ENCODE measurements around the gene SPATA6L.
"Not testable (repeated sequence)": the region's sequence is repeated elsewhere in the genome, so short reads cannot be mapped to it uniquely, and the experiment has no call there.

The SPATA6L gene

GRCh38 chr9:4661611-4662010 lies 4.7 kb downstream of the SPATA6L start:
- Histone ChIP-seq H3K27me3 (ENCODE audit: insufficient read depth, low read length) (no peaks in the 10 kb centered on the region), H3K27ac (ENCODE audit: low read depth, low read length) (peak overlapping the region; percentile 13; the same call in 1 of the 2 replicates), H3K36me3 (ENCODE audit: insufficient read depth, low read length) (no peaks in the 10 kb centered on the region), H3K4me3 (ENCODE audit: low read length) (peak overlapping the region; percentile 91), H3K4me1 (ENCODE audit: insufficient read depth, low read length) (peaks cover 52% of the 10 kb centered on the region), H3K9me3 (ENCODE audit: insufficient read depth, low read depth, low read length) (no peaks in the 10 kb centered on the region), H3K9ac (ENCODE audit: low read depth, low read length) (no peak overlapping the region)
- WGBS: 24% methylated on average over 4 of the region's 5 CpGs

GRCh38 chr9:4661165-4661564 lies 5.1 kb downstream of the SPATA6L start:
- H3K4me1 ChIP-seq (ENCODE audit: insufficient read depth, low read length): peaks cover 55% of the 10 kb centered on the region
- no peak overlapping the region; the same call in 1 of the 2 replicates for H3K4me3 ChIP-seq (ENCODE audit: low read length)
- H3K36me3 ChIP-seq (ENCODE audit: insufficient read depth, low read length): no peaks in the 10 kb centered on the region
- H3K9me3 ChIP-seq (ENCODE audit: insufficient read depth, low read depth, low read length): no peaks in the 10 kb centered on the region
- no peak overlapping the region for H3K9ac ChIP-seq (ENCODE audit: low read depth, low read length)
- 96% methylated on average over 1 of the region's 1 CpG for WGBS
- H3K27me3 ChIP-seq (ENCODE audit: insufficient read depth, low read length): no peaks in the 10 kb centered on the region
- H3K27ac ChIP-seq (ENCODE audit: low read depth, low read length): no peak overlapping the region

DNA sequence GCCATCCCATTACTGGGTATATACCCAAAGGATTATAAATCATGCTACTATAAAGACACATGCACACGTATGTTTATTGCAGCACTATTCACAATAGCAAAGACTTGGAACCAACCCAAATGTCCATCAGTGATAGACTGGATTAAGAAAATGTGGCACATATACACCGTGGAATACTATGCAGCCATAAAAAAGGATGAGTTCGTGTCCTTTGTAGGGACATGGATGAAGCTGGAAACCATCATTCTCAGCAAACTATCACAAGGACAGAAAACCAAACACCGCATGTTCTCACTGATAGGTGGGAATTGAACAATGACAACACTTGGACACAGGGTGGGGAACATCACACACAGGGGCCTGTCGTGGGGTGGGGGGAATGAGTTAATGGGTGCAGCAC lies 5.6 kb downstream of the SPATA6L start:
- WGBS: 95% methylated on average over 4 of the region's 5 CpGs
- H3K4me1 ChIP-seq (ENCODE audit: insufficient read depth, low read length): peaks cover 54% of the 10 kb centered on the region
- not testable (repeated sequence) for H3K4me3 ChIP-seq (ENCODE audit: low read length); H3K27me3 ChIP-seq (ENCODE audit: insufficient read depth, low read length); H3K36me3 ChIP-seq (ENCODE audit: insufficient read depth, low read length); H3K9ac ChIP-seq (ENCODE audit: low read depth, low read length); H3K27ac ChIP-seq (ENCODE audit: low read depth, low read length); H3K9me3 ChIP-seq (ENCODE audit: insufficient read depth, low read depth, low read length)

DNA sequence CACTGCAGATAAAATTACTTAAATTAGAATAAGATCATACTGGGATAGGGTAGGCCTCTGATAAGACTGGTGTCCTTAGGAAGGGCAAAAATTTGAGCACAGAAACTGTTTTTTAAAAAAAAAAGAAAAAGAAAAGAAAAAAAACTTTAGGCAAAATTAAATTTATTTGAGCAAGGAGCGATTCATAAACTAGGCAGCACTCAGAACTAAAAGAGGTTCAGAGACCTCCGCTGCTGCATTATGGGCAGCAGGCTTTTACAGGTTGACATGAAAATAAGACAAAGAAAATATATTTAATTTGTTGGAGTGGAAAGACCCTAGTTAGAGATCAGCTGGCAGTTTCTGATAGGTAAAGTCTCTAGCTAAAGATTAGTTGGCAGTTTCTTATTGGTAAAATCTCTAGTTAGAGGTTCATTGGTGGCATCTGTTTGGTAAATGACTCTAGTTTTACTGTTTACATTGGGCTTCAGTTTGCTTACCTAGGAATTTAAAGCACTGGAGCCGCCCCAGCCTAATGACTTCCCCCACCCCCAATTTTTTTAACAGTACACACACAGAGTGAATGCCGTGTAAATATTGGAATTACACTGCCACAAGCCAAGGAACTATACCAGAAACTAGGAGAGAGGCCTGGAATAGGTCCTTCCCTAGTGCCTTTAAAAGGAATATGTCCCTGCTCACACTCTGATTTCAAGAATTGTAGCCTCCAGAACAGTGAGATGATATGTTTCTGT lies 8.7 kb downstream of the SPATA6L start:
- Histone ChIP-seq H3K9ac (ENCODE audit: low read depth, low read length) (no peak overlapping the region), H3K9me3 (ENCODE audit: insufficient read depth, low read depth, low read length) (no peaks in the 10 kb centered on the region), H3K27me3 (ENCODE audit: insufficient read depth, low read length) (no peaks in the 10 kb centered on the region), H3K36me3 (ENCODE audit: insufficient read depth, low read length) (no peaks in the 10 kb centered on the region), H3K27ac (ENCODE audit: low read depth, low read length) (no peak overlapping the region), H3K4me1 (ENCODE audit: insufficient read depth, low read length) (peaks cover 28% of the 10 kb centered on the region; the same call in 1 of the 2 replicates), H3K4me3 (ENCODE audit: low read length) (no peak overlapping the region)
- WGBS: 92% methylated on average over 4 of the region's 4 CpGs

GRCh38 chr9:4656621-4657020 lies 9.7 kb downstream of the SPATA6L start:
- Histone ChIP-seq H3K9me3 (ENCODE audit: insufficient read depth, low read depth, low read length) (no peaks in the 10 kb centered on the region), H3K27me3 (ENCODE audit: insufficient read depth, low read length) (no peaks in the 10 kb centered on the region), H3K4me3 (ENCODE audit: low read length) (no peak overlapping the region), H3K27ac (ENCODE audit: low read depth, low read length) (no peak overlapping the region), H3K4me1 (ENCODE audit: insufficient read depth, low read length) (peaks cover 26% of the 10 kb centered on the region; the same call in 1 of the 2 replicates), H3K36me3 (ENCODE audit: insufficient read depth, low read length) (no peaks in the 10 kb centered on the region), H3K9ac (ENCODE audit: low read depth, low read length) (no peak overlapping the region)
- WGBS: 88% methylated on average over 1 of the region's 3 CpGs

DNA sequence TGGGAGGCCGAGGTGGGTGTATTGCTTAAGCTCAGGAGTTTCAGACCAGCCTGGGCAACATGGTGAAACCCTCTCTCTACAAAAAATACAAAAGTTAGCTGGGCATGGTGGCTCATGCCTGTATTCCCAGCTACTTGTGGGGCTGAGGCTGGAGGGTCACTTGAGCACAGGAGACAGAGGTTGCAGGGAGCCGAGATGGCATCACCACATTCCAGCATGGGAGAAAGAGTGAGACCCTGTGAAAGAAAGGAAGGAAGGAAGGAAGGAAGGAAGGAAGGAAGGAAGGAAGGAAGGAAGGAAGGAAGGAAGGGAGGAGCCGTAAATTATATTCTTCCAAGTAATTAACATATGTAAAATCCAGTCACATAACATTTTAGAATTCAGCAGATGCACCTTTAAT lies 10.1 kb downstream of the SPATA6L start:
- not testable (repeated sequence) for H3K27me3 ChIP-seq (ENCODE audit: insufficient read depth, low read length); H3K27ac ChIP-seq (ENCODE audit: low read depth, low read length); H3K9me3 ChIP-seq (ENCODE audit: insufficient read depth, low read depth, low read length); H3K36me3 ChIP-seq (ENCODE audit: insufficient read depth, low read length); H3K4me3 ChIP-seq (ENCODE audit: low read length); H3K9ac ChIP-seq (ENCODE audit: low read depth, low read length)
- peaks cover 22% of the 10 kb centered on the region; the same call in 1 of the 2 replicates for H3K4me1 ChIP-seq (ENCODE audit: insufficient read depth, low read length)
- WGBS: 88% methylated on average over 2 of the region's 3 CpGs

DNA sequence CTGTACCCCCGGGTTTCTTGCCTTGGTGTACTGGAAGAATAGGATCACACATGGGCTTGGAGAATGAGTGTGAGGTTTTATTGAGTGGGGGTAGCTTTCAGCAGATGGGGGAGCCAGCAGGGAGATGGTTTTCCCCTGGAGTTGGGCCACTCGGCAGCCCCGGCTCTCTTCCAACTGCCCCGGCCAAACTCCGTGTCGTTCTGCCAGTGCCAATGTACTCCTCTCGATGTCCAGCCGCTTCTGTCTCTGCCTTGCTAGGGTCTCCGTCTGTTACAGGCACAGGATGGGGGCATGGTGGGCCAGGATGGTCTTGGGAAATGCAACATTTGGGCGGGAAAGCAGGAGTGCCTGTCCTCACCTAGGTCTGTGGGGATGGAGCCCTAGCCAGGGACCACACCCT lies 11.7 kb downstream of the SPATA6L start:
- Histone ChIP-seq H3K9ac (ENCODE audit: low read depth, low read length) (no peak overlapping the region), H3K4me1 (ENCODE audit: insufficient read depth, low read length) (peaks cover 20% of the 10 kb centered on the region; the same call in 1 of the 2 replicates), H3K4me3 (ENCODE audit: low read length) (no peak overlapping the region), H3K27me3 (ENCODE audit: insufficient read depth, low read length) (no peaks in the 10 kb centered on the region), H3K36me3 (ENCODE audit: insufficient read depth, low read length) (no peaks in the 10 kb centered on the region), H3K27ac (ENCODE audit: low read depth, low read length) (no peak overlapping the region), H3K9me3 (ENCODE audit: insufficient read depth, low read depth, low read length) (no peaks in the 10 kb centered on the region)
- WGBS: 73% methylated on average over 10 of the region's 10 CpGs

- Histone ChIP-seq H3K4me3 (ENCODE audit: low read length) (no peak overlapping the region), H3K9me3 (ENCODE audit: insufficient read depth, low read depth, low read length) (no peaks in the 10 kb centered on the region), H3K36me3 (ENCODE audit: insufficient read depth, low read length) (no peaks in the 10 kb centered on the region), H3K9ac (ENCODE audit: low read depth, low read length) (no peak overlapping the region), H3K27ac (ENCODE audit: low read depth, low read length) (no peak overlapping the region), H3K27me3 (ENCODE audit: insufficient read depth, low read length) (no peaks in the 10 kb centered on the region), H3K4me1 (ENCODE audit: insufficient read depth, low read length) (peaks cover 20% of the 10 kb centered on the region; the same call in 1 of the 2 replicates)
- 92% methylated on average over 9 of the region's 9 CpGs for WGBS
These were observed 12.2 kb downstream of the SPATA6L start for GRCh38 chr9:4654084-4654483.

DNA sequence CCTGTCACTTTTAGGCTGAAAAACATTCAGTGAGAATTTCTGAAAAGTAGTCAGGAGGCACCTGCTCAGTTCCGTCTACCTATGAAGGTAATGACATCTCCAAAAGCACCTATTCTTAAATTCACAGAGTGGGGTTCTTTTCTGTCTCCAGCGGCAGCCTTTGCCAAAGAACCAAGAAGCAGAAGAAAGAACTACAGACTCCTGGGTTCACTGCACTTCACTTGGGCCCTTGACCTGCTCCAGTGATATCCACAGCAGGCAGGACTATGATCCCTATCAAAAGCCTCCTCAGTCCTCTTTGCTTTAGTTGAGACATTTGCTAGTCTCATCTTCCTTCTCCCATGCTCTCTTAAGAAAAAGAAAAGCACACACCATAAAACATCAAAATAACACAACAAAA lies 23.9 kb downstream of the SPATA6L start:
- H3K9me3 ChIP-seq (ENCODE audit: insufficient read depth, low read depth, low read length): no peaks in the 10 kb centered on the region
- H3K36me3 ChIP-seq (ENCODE audit: insufficient read depth, low read length): no peaks in the 10 kb centered on the region
- H3K4me3 ChIP-seq (ENCODE audit: low read length): no peak overlapping the region
- H3K4me1 ChIP-seq (ENCODE audit: insufficient read depth, low read length): no peaks in the 10 kb centered on the region
- H3K27me3 ChIP-seq (ENCODE audit: insufficient read depth, low read length): no peaks in the 10 kb centered on the region
- WGBS: 92% methylated on average over 2 of the region's 2 CpGs
- H3K9ac ChIP-seq (ENCODE audit: low read depth, low read length): no peak overlapping the region
- no peak overlapping the region for H3K27ac ChIP-seq (ENCODE audit: low read depth, low read length)

DNA sequence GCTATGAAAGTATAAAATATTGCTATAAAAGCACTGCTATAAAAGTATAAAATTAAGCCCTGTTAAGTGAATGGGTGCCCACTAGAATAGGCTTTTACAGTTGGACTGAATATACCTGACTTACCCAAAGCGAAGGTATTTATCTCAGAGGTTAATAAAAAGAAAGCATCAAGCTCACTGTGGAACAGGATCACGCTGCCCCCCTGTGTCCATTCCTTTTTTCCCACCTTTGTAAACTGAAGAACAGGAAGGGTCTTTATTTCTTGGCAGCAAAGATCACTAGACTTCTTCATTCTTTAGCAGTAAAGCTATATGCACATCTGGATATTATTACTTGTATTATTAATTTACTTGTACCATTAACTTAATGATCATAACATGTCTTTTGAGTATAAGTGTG lies 26.3 kb downstream of the SPATA6L start:
- no peaks in the 10 kb centered on the region for H3K36me3 ChIP-seq (ENCODE audit: insufficient read depth, low read length)
- WGBS: 64% methylated on average over 2 of the region's 2 CpGs

DNA sequence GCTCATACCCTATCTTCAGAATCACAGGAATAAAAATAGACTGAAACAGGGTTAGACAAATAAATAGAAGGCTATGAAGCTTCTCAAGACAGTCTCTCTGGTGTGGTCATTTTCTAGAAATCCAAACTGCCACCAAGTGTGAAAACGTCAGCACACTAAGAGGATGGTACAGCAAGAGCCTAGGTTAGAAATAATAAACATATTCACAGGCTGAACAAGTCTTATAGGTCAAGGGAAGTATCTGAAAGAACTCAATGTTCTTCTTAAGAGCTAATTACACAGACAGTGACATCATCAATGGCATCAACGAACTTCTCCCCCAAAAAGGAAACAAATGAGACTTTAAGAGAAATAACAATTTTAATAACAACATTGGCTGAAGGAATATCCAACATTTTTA lies 26.9 kb downstream of the SPATA6L start:
- H3K9me3 ChIP-seq (ENCODE audit: insufficient read depth, low read depth, low read length): no peaks in the 10 kb centered on the region
- WGBS: 78% methylated on average over 2 of the region's 2 CpGs
- H3K27me3 ChIP-seq (ENCODE audit: insufficient read depth, low read length): no peaks in the 10 kb centered on the region
- no peaks in the 10 kb centered on the region for H3K36me3 ChIP-seq (ENCODE audit: insufficient read depth, low read length)
- H3K4me1 ChIP-seq (ENCODE audit: insufficient read depth, low read length): no peaks in the 10 kb centered on the region
- no peak overlapping the region for H3K9ac ChIP-seq (ENCODE audit: low read depth, low read length)
- H3K27ac ChIP-seq (ENCODE audit: low read depth, low read length): no peak overlapping the region
- H3K4me3 ChIP-seq (ENCODE audit: low read length): no peak overlapping the region

More for the DNA sequence above, 26.3 kb downstream of the SPATA6L start:
- H3K9me3 ChIP-seq (ENCODE audit: insufficient read depth, low read depth, low read length): no peaks in the 10 kb centered on the region
- no peak overlapping the region for H3K4me3 ChIP-seq (ENCODE audit: low read length)
- no peak overlapping the region for H3K27ac ChIP-seq (ENCODE audit: low read depth, low read length)
- H3K27me3 ChIP-seq (ENCODE audit: insufficient read depth, low read length): no peaks in the 10 kb centered on the region
- H3K4me1 ChIP-seq (ENCODE audit: insufficient read depth, low read length): no peaks in the 10 kb centered on the region
- H3K9ac ChIP-seq (ENCODE audit: low read depth, low read length): no peak overlapping the region

DNA sequence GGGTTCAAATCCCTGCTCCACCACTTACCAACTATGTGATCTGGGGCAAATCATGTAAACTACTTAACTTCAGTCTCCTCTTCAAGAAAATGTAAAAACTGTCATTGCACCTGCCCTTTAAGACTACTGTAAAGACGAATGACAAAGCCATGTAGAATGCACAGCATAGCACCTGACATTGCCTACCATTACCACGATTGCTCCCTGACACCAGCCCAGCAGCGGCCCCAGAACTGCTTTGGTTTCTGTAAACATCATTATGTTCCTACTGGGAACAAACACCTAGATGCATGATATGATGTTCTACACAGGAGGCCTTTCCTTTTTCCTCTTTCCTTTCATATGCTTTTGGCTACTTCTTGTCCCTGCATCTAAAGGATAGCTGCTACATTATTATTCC lies 27.3 kb downstream of the SPATA6L start:
- Histone ChIP-seq H3K4me1 (ENCODE audit: insufficient read depth, low read length) (no peaks in the 10 kb centered on the region), H3K27ac (ENCODE audit: low read depth, low read length) (no peak overlapping the region), H3K27me3 (ENCODE audit: insufficient read depth, low read length) (no peaks in the 10 kb centered on the region), H3K9me3 (ENCODE audit: insufficient read depth, low read depth, low read length) (no peaks in the 10 kb centered on the region), H3K9ac (ENCODE audit: low read depth, low read length) (no peak overlapping the region), H3K4me3 (ENCODE audit: low read length) (no peak overlapping the region), H3K36me3 (ENCODE audit: insufficient read depth, low read length) (no peaks in the 10 kb centered on the region)
- 78% methylated on average over 3 of the region's 3 CpGs for WGBS
